HL-60 (cell line): ENCODE measurements around the gene WDR48.

Experiments
- DNase-seq, 2 experiments: peaks; one replicate each; pipeline ENCODE4 v3.0.0-alpha.2; 2010 to 2020; ENCODE audit warnings: low read depth in 1 of 2, low spot score in 1 of 2
- H3K27ac ChIP-seq: fragments of 250-450 bp; sonication (Bioruptor Pico); replicated peaks from 2 replicates; pipeline ENCODE4 v1.5.1; 2020; ENCODE audit warnings: mild to moderate bottlenecking, moderate library complexity
- H3K27me3 ChIP-seq: fragments of 250-450 bp; sonication (Bioruptor Pico); 2 replicates; pipeline ENCODE4 v1.5.1; 2021; ENCODE audit warnings: mild to moderate bottlenecking, moderate library complexity; ENCODE audit not compliant: insufficient read depth, poor library complexity, severe bottlenecking
- H3K4me3 ChIP-seq: replicated peaks from 2 replicates; pipeline ENCODE4 v1.5.1; 2011; ENCODE audit warnings: mild to moderate bottlenecking, control low read depth, low read length; ENCODE audit not compliant: insufficient read depth
- GABPA ChIP-seq: IDR thresholded peaks from 2 replicates; pipeline ENCODE4 v1.6.1; 2012; ENCODE audit warnings: low read depth
- POLR2AphosphoS5 ChIP-seq: IDR thresholded peaks from 2 replicates; pipeline ENCODE4 v1.6.1; 2012; ENCODE audit warnings: low read depth
- REST ChIP-seq: IDR thresholded peaks from 2 replicates; pipeline ENCODE4 v1.6.1; 2012; ENCODE audit warnings: low read depth; ENCODE audit not compliant: insufficient replicate concordance
- SPI1 ChIP-seq: IDR thresholded peaks from 2 replicates; pipeline ENCODE4 v1.6.1; 2012; ENCODE audit warnings: low read depth, mild to moderate bottlenecking, borderline replicate concordance
- TF ChIP-seq, protein P1 (sequence below): IDR thresholded peaks from one replicate; pipeline ENCODE4 v1.5.1; 2011; ENCODE audit warnings: low read length, control low read depth, inconsistent platforms; ENCODE audit not compliant: insufficient read depth

The WDR48 gene

GRCh38 chr3:39108200-39108710, 56.4 kb downstream of the WDR48 start:
- Histone ChIP-seq H3K27ac (no peak overlapping the region; the same call in none of the 2 replicates), H3K27me3 (no peaks in the 10 kb centered on the region), H3K4me3 (peak overlapping the region; percentile 85)
- peak in 1 of 2 experiments; percentile 57 for DNase-seq
- 0 out of 2 replicates have a peak, but pooled peaks have one; percentile 41 for TF ChIP-seq SPI1
- TF ChIP-seq, protein P1, sequence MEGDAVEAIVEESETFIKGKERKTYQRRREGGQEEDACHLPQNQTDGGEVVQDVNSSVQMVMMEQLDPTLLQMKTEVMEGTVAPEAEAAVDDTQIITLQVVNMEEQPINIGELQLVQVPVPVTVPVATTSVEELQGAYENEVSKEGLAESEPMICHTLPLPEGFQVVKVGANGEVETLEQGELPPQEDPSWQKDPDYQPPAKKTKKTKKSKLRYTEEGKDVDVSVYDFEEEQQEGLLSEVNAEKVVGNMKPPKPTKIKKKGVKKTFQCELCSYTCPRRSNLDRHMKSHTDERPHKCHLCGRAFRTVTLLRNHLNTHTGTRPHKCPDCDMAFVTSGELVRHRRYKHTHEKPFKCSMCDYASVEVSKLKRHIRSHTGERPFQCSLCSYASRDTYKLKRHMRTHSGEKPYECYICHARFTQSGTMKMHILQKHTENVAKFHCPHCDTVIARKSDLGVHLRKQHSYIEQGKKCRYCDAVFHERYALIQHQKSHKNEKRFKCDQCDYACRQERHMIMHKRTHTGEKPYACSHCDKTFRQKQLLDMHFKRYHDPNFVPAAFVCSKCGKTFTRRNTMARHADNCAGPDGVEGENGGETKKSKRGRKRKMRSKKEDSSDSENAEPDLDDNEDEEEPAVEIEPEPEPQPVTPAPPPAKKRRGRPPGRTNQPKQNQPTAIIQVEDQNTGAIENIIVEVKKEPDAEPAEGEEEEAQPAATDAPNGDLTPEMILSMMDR = no peak

GRCh38 chr3:39109086-39109485, 57.3 kb downstream of the WDR48 start:
- Histone ChIP-seq H3K27me3 (no peaks in the 10 kb centered on the region), H3K4me3 (no peak overlapping the region), H3K27ac (no peak overlapping the region)
- no peak for DNase-seq
- TF ChIP-seq, protein P1 = no peak
- TF ChIP-seq SPI1 (no peak), POLR2AphosphoS5 (no peak), GABPA (no peak), REST (no peak)

DNA sequence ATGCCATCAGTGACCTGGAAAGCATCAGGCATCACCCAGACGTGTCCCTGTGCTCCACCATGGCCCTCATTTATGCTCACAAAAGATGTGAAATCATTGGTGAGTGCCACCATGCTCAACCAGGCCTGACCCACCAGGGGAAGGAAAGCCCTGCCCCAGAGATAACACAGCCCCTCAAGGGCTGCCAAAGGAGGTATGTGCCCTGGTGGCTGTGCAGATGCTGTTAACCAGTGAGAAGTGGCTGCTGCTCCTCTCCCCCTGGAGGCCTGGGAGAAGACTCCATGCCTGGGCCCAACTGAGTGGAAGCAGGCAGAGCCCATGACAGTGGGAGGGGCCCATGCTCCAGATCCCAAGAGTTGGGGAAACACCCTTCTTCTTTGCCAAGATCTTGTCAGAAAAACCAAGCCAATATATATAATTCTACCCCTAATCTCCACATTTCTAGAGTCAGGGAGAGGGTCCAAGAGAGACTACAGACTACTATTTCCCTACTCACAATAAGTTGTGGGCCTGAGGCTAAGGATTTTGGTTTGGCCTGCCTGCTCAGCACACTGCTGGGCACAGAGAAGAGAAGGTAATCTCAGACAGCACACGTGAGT, 58.3 kb downstream of the WDR48 start:
- H3K27ac ChIP-seq = no peak overlapping the region
- no peaks in the 10 kb centered on the region for H3K27me3 ChIP-seq
- no peak for DNase-seq
- TF ChIP-seq POLR2AphosphoS5 = no peak
- TF ChIP-seq, protein P1 = no peak
- TF ChIP-seq SPI1 = no peak
- no peak for TF ChIP-seq REST
- TF ChIP-seq GABPA = no peak
- H3K4me3 ChIP-seq = no peak overlapping the region

DNA sequence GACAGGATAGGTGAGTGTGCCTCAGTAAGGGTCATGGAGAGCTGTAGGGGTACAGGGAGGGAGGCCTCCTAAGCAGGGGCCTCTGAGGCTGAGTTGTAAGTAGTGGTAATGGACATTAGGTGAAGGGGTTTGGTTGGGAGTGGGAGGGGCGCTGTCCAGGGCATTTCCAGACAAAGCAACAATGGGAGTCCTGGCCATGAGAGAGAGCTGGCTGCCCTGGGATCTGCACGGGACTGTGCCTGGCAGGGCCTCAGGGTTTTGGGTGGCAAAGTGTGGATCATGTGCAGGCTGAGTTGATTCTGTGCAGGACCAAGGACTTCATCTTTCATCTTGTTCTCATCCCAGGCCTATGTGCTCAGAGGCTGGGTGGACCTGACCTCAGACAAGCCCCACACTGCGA, 60.3 kb downstream of the WDR48 start:
- no peak overlapping the region for H3K4me3 ChIP-seq
- no peak for DNase-seq
- H3K27ac ChIP-seq = no peak overlapping the region
- TF ChIP-seq REST (no peak), GABPA (no peak), POLR2AphosphoS5 (no peak), SPI1 (no peak)
- TF ChIP-seq, protein P1 = no peak
- no peaks in the 10 kb centered on the region for H3K27me3 ChIP-seq
